Stimulated activated CD8-positive, alpha-beta memory T cell treated with anti-CD3 and anti-CD28 coated beads, Interleukin-2, amount 100 ng/mL, for 48 hours (primary cell): ENCODE results near the gene KIF2C.
"Not testable (repeated sequence)": the region's sequence is repeated elsewhere in the genome, so short reads cannot be mapped to it uniquely, and the experiment has no call there.

Experiments used
- DNase-seq, 2 donors: peaks; one replicate each; pipeline ENCODE4 v3.0.0-alpha.2; 2020; ENCODE audit warnings: low read depth in 2 of 2

KIF2C gene

DNA sequence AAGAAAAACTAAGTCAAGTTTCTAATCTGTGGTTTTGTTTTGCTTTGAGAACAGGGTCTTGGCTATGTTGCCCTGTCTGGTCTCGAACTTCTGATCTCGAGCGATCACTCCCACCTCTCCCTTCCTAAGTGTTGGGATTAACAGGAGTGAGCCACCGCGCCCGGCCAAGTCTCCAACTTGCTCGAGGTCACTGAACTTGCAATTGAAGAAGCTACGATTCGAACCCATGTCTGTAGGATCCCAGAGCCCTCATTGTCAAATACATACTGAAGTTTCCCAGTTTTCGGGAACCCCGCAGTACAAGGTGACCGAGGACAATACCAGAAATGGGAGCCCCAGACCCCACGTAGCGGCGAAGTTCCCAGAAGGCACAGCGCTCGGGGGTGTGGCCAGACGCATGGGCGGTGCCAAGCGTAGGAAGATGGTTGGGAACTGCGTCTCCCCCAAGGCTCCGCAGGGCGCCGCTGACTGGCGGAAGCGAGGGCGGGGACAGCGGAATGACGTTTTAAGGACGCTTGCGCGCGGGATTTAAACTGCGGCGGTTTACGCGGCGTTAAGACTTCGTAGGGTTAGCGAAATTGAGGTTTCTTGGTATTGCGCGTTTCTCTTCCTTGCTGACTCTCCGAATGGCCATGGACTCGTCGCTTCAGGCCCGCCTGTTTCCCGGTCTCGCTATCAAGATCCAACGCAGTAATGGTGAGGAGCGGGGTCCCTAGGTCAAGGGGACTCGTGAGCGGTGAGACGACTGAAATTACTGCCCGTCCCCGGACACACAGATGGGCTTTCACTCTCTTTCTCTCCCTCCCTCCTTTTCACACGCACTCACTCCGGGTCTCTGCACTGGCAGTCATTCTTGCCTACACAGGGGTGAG, at the start of gene KIF2C:
TSS of gene KIF2C (plus strand) at position 531 of the 872 bp plus-strand sequence. CDS start at position 627, 96 bp downstream.
- peak; percentile 94 to 97 for DNase-seq

DNA sequence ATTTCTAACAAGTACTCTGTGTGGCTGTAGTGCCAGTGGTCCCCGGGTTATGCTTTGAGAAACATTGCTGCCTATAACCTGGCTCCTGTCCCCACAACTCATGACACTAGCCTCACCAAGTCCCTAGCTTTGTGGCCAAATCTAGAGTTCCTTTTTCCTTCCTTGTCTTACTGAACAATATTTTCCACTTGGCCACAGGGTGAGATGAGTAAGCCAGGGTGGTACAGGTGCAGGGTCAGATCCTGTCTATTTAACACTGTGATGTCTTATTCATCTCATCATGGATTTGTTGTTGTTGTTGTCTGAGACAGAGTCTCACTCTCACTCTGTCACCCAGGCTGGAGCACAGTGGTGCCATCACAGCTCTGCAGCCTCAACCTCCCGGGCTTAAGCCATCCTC, 46.5 kb upstream of the KIF2C start:
- no peak for DNase-seq

DNA sequence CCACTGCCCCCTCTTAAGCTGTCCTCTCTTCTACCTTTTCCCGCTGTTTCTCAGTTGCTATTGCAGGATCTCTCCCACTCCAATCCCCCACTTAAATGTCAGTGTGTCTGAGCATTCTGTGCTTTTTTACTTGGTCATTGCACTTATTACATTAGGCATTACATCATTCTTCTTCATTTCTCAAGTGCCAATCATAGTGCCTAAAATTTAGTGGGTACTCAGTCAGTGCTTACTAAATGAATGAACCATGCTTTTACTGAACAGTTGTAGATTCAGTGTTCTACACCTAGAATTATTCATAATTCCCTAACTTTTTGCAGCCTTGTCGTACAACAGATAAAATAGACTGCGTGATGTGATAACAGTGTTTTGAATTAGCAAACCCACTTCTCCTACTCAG, 45.7 kb upstream of the KIF2C start:
- no peak for DNase-seq

DNA sequence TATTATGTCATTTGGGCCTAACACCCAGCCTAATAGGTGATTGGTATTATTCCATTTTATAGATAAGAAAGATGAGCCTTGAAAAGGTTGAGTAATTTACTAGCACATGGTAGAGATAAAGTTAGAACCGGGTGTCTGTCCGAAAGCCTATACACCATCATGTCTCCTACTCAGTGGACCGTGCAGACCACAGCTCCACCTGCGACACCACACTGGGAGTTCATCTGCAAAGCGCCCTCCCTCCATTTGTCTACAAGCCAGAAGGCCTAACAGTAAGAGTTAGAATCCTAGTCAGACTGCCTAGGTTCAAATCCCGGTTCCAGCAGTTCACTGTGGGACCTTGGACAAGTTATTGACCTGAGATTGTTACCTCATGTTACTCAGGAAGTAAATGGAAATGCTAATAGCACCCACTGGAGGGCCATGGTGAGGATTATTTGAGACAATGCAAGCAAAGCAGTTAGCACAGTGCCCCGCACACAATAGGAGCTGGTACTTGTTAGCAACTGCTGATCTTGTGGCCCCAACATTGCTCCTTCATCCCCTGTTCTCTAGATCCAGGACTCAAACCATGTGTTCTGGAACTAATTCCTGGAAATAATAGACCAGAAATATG, 44.7 kb upstream of the KIF2C start:
- DNase-seq = no peak

DNA sequence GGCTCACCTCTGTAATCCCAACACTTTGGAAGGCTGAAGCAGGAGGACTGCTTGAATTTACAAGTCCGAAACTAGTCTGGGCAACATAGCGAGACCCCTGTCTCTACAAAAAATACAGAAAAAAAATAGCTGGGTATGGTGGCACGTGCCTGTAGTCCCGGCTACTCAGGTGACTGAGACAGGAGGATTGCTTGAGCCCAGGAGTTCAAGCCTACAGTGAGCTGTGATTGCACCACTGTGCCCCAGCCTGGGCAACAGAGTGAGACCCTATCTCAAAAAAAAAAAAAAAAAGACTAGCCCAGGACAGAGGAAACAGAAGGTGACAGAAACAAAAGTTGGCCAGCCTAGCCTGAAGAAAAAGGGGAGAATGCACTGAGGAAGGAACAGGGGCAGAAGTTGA, 44.0 kb upstream of the KIF2C start:
- DNase-seq = no peak

DNA sequence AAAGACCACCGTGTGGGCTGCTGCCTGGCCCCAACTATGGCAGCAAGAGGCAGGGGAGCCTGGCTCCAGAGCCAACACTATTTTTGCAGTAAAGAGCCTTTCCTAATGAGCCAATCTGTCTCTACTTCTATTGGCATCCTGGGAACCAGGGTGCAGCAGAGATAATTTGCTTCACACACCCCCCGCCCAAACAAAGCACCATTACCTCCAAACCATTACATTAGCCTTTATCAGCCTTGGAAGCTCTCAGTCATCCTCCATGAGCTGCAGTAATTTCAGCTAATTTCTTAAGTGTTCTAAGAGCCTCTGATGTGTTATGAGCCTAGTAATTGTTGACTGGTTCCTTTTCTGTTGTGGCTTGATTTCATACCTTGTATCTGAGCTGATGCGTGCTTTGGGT, 43.5 kb upstream of the KIF2C start:
- DNase-seq = no peak

DNA sequence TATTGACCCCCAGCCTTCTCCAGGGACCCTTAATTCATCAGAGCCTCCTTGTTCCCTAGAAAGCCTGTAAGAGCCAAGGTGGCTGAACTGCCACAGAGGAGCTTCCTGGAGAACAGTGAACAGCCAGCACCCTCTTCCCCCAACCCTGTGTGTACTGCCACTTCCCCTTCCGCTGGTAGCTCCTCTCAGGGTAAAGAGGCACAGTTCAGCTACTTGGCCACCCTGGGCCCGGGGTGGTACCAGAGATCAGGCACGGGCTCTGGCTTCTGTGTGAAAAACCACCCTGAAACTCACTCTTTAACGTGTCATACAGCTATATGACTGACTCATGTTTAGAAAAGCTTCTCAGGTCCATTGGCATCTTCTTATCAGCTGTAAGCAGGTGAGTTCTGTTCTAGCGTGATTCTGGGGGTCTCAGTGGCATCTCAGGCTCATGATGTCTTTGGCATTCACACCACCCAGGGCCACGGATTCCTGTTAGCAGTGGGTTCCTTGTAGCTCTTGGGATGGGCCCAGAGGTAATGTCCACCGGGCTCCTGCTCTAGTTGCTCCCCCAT, 42.8 kb upstream of the KIF2C start:
- no peak for DNase-seq

DNA sequence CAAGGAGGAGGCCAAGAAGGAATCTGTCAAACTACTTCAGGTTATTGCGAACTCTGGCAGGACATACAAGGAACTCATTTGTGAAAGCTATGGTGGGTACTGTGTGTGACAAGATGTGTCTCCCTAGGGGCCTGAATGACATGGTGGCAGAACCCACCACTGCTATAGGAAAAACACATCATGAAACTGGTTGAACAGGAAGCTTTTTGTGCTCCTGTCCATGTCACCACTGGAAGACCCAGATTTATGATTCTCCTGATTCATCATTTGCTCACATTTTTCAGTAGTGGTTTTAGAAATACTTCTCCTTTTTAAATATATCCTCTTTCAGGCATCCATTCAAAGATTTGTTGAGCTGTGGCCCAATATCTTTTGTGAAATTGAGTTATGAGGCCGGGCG, 41.5 kb upstream of the KIF2C start:
- DNase-seq = no peak

DNA sequence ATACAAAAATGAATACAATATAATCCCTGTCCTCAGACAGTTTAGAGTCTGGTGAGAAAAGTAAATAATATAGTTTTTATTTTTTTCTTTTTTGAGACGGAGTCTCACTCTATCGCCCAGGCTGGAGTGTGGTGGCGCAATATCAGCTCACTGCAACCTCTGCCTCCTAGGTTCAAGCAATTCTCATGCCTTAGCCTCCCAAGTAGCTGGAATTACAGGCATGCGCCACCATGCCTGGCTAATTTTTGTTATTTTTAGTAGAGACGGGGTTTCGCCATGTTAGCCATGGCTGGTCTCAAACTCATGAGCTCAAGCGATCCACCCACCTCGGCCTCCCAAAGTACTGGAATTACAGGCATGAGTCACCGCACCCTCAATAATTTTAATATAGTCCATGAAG, 40.3 kb upstream of the KIF2C start:
- not testable (repeated sequence) for DNase-seq

DNA sequence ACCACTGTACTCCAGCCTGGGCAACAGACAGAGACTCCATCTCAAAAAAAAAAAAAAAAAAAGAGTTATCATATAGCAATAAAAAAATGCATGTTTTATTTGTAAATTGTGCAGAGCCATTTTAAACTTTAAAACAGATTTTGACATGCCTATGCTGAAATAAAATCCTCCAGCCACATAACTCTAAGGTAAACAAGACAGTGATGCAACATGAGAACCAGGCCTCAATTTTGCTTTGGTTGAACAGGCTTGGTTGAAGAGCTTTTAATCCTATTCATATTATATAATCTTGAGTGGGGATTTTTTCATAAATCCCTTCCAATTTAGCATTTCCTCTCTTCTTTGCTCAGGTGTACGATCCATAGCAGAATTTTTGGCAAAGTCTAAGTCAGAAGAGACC, 39.1 kb upstream of the KIF2C start:
- no peak for DNase-seq

DNA sequence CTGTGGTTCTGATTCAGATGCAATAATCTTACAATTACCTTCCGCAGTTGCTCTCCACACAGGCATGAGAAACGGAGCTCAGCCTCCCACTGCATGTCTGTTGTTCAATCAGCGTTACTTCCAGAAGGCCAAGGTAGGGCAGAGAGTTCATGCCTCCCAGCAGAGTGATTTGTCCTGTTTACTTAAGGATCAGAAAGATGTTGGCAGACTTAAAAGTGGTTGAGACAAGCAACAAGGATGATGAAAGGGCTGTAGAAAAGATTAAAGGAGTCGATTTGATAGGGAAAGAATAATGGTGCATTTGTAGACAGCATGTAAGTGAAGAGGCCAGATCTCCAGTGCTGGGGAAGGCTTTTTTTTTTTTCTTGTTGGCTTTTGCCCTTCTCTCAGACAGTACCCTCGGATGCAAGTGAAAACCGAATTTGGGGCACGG, 38.5 kb upstream of the KIF2C start:
- DNase-seq = no peak

DNA sequence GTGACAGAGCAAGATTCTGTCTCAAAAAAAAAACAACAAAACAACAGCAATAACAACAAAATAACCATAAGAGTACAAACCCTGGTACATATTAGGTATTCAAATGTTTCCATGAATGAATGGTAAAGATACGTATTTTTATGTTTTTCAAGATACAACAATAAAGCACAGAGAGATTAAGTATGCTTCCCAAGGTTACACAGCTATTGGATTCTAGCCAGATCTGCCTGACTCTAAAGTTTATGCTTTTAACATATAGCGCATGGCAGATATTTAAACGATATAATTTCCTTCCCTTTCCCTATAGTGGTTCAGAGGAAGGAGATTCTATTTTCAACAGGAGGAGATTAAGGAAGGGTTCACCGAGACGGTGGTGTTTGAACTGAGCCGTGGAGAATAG, 34.2 kb upstream of the KIF2C start:
- DNase-seq = no peak

DNA sequence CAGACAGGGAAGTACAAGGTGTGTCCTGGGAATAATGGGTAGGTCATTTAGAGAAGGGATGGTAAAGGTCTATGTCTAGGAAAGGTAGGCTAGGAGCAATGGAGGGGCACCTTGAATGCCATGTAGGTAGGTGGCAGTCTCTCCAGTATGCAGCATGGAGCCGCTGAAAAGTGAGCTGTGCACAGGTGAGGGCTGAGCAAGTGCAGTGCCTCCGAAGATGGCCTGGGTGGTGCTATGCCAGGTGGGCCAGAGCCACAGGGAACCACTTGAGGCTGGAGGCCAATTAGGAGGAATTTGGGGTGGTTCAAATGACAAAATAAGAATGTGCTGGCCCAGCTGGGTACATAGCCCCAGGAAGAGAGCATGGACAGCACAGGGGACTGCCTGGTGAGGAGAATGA, 33.7 kb upstream of the KIF2C start:
- no peak for DNase-seq

DNA sequence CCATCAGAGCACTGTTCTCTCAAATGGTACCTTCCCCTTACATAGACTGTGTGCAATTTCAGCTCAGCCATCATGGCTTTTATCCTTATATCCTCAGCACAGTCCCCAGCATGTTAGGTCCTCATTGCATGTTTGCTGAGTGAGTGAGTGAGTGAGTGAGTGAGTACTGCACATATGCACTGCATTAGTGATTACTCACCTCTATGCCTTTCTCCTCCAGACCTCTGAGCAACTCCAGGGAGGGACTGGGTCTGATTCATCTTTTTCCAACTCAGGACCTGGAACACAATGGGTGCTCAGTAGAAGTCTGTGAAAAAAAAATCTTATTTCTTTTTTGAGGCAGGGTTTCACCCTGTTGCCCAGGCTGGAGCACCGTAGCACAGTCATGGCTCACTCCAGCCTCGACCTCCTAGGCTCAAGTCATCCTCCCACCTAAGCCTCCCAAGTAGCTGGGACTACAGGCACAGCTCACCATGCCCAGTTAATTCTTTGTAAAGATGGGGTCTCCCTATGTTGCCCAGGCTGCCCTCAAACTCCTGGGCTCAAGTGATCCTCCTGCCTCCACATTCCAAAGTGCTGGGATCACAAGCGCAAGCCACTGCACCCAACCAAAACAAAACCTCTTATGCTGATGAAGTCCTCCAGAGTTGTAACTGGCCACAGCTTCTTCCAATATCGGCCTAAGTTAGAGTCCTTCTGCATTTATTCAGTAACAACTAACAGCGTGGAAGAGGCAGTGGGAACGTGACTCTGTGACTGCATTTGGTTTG, 32.3 kb upstream of the KIF2C start:
- no peak for DNase-seq

DNA sequence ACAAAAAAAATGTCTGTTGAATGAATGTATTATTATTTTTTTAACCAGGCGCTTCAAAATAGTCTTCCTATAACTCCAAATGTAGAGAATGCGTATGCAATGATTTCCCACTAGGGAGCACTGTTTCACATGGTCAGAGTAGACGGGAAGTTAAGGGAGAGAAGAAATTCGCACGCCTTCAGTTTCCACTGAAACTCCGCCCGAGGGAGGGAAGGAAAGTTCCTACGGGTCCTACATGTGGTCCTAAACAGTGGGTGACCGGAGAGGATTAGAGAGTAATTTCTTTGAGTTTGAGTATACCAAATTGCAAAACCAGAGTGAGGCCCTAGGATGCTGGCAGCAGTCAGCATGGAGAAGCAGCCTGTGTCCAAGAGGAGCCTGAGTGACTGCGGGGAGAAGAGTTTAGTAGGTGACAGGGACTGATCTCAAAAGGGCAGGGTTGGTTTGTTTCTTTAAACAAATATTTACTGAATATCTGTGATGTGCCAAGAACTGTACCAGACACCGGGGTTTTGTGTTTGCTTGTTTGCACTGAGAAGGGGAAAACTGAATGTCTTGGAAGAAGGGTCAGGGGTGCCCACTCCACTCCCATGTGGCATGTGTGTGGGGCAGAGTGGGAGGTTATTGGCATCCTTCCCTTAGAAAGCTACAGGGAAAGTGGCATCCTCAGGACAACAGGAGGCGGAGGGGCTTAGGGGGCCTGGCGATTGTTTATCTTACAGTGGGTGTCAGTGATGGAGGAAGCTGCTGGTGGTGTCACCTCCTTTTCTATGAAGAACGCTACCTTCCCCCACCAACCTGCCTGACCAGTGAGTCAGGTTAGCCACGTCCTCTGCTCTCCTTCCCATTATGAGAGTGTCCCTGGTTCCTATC, 31.4 kb upstream of the KIF2C start:
- no peak for DNase-seq

DNA sequence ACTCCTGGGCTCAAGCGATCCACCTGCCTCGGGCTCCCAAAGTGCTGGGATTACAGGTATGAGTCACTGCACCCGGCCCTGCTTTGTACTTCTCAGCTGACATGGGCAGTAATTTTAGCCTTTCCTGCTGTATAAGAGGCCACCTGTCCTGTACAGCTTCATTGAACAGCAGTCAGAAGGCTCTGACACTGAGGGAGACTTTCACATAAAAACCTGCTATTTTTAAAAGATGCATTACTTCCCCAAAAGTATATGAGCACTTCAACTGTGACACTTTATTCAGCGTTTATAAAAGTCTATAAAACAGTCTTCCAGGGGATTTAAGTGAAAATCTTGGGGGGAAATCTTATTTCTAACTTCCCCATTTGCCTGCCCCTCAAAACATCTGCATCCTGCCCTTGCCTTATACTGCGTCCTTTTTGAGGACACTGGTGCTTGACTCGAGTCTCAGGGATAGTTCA, 26.3 kb upstream of the KIF2C start:
- no peak for DNase-seq

DNA sequence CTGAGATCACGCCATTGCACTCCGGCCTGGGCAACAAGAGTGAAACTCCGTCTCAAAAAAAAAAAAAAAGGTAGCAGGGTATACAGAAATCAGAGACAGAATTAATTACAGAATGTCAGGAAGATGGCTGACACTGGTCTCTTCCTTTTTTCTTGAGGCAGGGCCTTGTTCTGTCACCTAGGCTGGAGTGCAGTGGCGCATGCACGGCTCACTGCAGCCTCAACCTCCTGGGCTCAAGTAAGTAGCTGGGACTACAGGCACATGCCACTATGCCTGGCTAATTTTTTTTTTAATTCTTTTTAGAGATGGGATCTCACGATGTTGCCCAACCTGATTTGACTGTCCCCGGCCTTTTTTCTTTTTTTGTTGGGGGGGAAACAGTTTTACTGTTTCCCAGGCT, 25.1 kb upstream of the KIF2C start:
- no peak for DNase-seq

DNA sequence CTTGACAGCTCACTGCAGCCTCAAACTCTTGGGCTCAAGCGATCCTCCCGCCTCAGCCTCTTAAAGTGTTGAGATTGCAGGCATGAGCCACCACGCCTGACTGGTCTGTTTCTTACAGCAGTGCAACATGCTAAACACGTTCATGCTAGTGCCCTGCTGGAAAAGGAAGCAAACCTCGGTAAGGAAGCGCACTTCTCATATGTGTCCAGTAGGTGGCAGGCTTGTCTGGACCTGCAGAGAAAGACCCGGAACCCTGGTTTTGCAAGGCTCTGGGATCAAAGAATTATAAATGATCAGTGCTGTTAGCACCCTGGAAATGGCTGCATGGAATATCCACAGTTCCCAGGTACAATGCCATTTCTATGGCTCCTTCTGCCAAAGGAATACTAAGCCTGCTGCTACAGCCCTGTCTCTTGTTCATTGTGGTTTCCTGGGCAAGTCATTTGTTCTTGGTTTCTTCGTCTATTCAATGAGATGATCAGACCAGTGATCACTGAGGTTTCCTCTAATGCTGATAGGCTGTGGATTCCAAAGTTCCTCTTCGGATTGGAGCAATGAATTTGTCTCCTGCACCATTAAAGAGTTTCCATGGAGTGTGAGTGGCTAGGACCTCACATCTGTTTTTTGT, 24.6 kb upstream of the KIF2C start:
- peak in 1 of 2 donors; percentile 33 for DNase-seq

DNA sequence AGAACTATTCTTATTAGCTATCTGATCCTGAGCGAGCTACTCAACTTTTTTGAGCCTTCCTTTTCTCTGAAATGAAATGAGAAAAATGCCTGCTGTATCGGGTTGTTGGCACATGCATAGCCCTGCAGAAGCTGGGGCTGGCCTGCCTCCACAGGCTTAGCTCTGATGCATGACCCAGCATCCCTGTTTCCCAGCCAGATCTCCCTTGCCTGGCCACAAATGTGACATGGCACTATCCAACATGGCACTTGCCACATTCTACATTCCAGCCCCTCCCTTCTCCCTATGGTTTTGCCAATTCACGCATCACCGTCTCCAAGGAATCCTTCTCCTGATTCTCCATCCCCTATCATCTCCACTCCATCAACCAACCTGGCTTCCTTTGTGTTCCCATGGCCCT, 22.5 kb upstream of the KIF2C start:
- no peak for DNase-seq

DNA sequence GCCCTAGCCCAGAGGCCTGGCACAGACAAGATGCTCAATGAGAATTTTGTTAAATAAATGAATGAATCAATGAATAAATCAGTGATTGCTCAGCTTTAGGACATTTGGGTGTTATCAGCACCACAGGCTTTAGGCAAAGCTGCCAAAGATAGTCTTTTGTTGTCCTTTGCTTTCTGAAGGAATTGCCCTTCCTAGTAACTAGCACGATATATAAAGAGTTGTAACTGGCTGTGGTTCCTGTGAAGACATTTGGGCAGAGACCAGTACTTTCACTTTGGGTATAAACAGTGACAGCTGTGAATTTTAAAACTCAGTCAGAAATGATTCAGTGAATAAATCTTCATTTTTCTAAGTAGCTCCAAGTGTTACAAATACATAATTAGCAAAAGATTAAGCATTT, 22.0 kb upstream of the KIF2C start:
- no peak for DNase-seq

DNA sequence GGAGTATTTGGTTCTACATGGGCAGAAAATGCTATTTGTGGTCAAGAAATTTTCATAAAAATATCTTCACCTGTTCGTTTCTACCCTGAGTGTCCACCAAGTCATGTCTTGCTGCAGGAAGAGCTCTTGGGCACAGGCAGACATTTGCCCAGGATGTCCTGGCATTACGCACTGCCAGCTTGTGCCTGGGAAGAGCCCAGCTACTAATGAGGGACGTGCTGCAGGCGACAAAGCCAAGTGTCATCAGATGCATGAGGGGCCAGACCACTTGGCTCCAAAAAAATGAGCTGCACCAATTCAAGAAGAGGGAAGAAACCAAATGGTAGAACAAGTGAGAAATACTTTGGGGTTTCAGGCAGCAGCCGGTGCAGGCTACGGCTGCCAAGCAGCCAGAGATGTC, 21.5 kb upstream of the KIF2C start:
- DNase-seq = no peak
